K562 (cell line): Measurements from ENCODE around the gene ANAPC2. TPM values are rescaled to one million over a fixed set of nuclear protein-coding genes. Genes with fewer than 3 reads are reported as not detected.

ENCODE experiments used
- ARID2 ChIP-seq: fragments of 450-650 bp; IDR thresholded peaks from 2 replicates; pipeline ENCODE4 v1.6.1; 2017; ENCODE audit warnings: antibody characterized with exemption, mild to moderate bottlenecking
- CHD7 ChIP-seq: fragments of 200-600 bp; sonication (generic); IDR thresholded peaks from one replicate; pipeline ENCODE4 v1.6.1; 2012; ENCODE audit warnings: mild to moderate bottlenecking, low read depth, low read length, inconsistent platforms
- KLF13 ChIP-seq: fragments of 450-650 bp; IDR thresholded peaks from 2 replicates; pipeline ENCODE4 v1.6.1; 2016; ENCODE audit warnings: missing genetic modification characterization, low read depth, mild to moderate bottlenecking, missing compliant biosample characterization, moderate library complexity, borderline replicate concordance
- OTX1 ChIP-seq: fragments of 450-650 bp; formaldehyde crosslinking; IDR thresholded peaks from 2 replicates; pipeline ENCODE4 v1.4.0; 2022; ENCODE audit warnings: mild to moderate bottlenecking
- SAFB ChIP-seq: fragments of 200-400 bp; formaldehyde crosslinking; IDR thresholded peaks from 2 replicates; pipeline ENCODE4 v1.6.1; 2017; ENCODE audit warnings: low read depth, low read length, borderline replicate concordance
- WHSC1 ChIP-seq: IDR thresholded peaks from one replicate; pipeline ENCODE4 v1.6.1; 2012; ENCODE audit warnings: low read length, control low read depth, inconsistent platforms
- polyA plus RNA-seq, 8 experiments: library from polyadenylated mRNA; depleted of rRNA in 4 of 8; stranded (reverse) in 5 of 8; unstranded in 3 of 8; fragments of >200 nt; fragmentation: Nextera tagmentation in 2 of 8; fragmentation: Illumina TruSeq in 1 of 8; extraction: Ambion mirVana in 2 of 8; extraction: Trizol in 1 of 8; gene quantifications; 2 replicates each; pipeline versions ENCODE4 v1.2.1 to v1.2.3, GENCODE V29; 2011 to 2014; ENCODE audit warnings: inconsistent platforms in 1 of 8, missing spikeins in 1 of 8
- total RNA-seq, 7 experiments: library from RNA; depleted of rRNA in 6 of 7; stranded (reverse); fragments of >200 nt in 6 of 7; fragmentation: Illumina TruSeq in 2 of 7; extraction: Trizol in 2 of 7; gene quantifications; 2 replicates each; pipeline versions ENCODE4 v1.2.1 to v1.2.3, GENCODE V29; 2011 to 2021; ENCODE audit warnings: low replicate concordance in 1 of 7
- TF ChIP-seq, protein P1 (sequence below): fragments of 250-450 bp; sonication (Bioruptor Pico); IDR thresholded peaks from 2 replicates; pipeline ENCODE4 v1.9.0; 2021; ENCODE audit warnings: mild to moderate bottlenecking, inconsistent platforms
- TF ChIP-seq, protein P2 (sequence below): sonication (generic); formaldehyde crosslinking; IDR thresholded peaks from 2 replicates; pipeline ENCODE4 v1.8.0; 2022; ENCODE audit warnings: missing genetic modification reagents, mild to moderate bottlenecking, moderate library complexity, borderline replicate concordance

The ANAPC2 gene
- total and polyA plus RNA-seq, 9 of the 15 experiments (the other 6 are each of a cell fraction or from before 2014, with no cell fraction given), result 0.11 to 56.5 (median 17.1) TPM; not detected in 1

GRCh38 chr9:137156567-137157375 is 31.6 kb downstream of the ANAPC2 start (continued):
- TF ChIP-seq CHD7, result no peak
- TF ChIP-seq KLF13 (tag), result peak; percentile 24; the same call in 1 of the 2 replicates
- TF ChIP-seq, protein P1, sequence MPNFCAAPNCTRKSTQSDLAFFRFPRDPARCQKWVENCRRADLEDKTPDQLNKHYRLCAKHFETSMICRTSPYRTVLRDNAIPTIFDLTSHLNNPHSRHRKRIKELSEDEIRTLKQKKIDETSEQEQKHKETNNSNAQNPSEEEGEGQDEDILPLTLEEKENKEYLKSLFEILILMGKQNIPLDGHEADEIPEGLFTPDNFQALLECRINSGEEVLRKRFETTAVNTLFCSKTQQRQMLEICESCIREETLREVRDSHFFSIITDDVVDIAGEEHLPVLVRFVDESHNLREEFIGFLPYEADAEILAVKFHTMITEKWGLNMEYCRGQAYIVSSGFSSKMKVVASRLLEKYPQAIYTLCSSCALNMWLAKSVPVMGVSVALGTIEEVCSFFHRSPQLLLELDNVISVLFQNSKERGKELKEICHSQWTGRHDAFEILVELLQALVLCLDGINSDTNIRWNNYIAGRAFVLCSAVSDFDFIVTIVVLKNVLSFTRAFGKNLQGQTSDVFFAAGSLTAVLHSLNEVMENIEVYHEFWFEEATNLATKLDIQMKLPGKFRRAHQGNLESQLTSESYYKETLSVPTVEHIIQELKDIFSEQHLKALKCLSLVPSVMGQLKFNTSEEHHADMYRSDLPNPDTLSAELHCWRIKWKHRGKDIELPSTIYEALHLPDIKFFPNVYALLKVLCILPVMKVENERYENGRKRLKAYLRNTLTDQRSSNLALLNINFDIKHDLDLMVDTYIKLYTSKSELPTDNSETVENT, result no peak
- TF ChIP-seq OTX1, result no peak
- TF ChIP-seq ARID2, result no peak
- TF ChIP-seq WHSC1, result no peak
- TF ChIP-seq SAFB, result 0 out of 2 replicates have a peak, but pooled peaks have one; percentile 28
- TF ChIP-seq, protein P2, sequence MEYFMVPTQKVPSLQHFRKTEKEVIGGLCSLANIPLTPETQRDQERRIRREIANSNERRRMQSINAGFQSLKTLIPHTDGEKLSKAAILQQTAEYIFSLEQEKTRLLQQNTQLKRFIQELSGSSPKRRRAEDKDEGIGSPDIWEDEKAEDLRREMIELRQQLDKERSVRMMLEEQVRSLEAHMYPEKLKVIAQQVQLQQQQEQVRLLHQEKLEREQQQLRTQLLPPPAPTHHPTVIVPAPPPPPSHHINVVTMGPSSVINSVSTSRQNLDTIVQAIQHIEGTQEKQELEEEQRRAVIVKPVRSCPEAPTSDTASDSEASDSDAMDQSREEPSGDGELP (CRISPR knock-in tag), result peak; percentile 51
